Measurements from ENCODE around the gene MIF.
"Not testable (repeated sequence)": the region's sequence is repeated elsewhere in the genome, so short reads cannot be mapped to it uniquely, and the experiment has no call there.

Gene MIF

GRCh38 chr22:23893945-23894709 is at the start of gene MIF:
MIF (plus strand) TSS chr22:23894383; CDS start chr22:23894475, 92 bp downstream.
- peak; percentile 97 for DNase-seq

- no peak for DNase-seq
Observed at GRCh38 chr22:23844739-23845202, 49.4 kb upstream of the MIF start.

GRCh38 chr22:23845265-23846080 is 48.7 kb upstream of the MIF start:
- DNase-seq: no peak

- no peak for DNase-seq
Observed at GRCh38 chr22:23846081-23846469, 48.1 kb upstream of the MIF start.

- DNase-seq: no peak
Observed at GRCh38 chr22:23847310-23847920, 46.8 kb upstream of the MIF start.

- DNase-seq: no peak
Observed at GRCh38 chr22:23847991-23848864, 46.0 kb upstream of the MIF start.

GRCh38 chr22:23849009-23850006 is 44.9 kb upstream of the MIF start:
- peak; percentile 89 for DNase-seq

GRCh38 chr22:23850136-23850611 is 44.0 kb upstream of the MIF start:
- DNase-seq: no peak

GRCh38 chr22:23856721-23857605 is 37.2 kb upstream of the MIF start:
- peak; percentile 43 for DNase-seq

- DNase-seq: peak; percentile 97
Observed at GRCh38 chr22:23857606-23858483, 36.3 kb upstream of the MIF start, which contains the start of gene SLC2A11. SLC2A11 (plus strand) TSS chr22:23857875; CDS start chr22:23858000, 125 bp downstream.

- no peak for DNase-seq
Observed at GRCh38 chr22:23858484-23858815, 35.7 kb upstream of the MIF start.

- no peak for DNase-seq
Observed at GRCh38 chr22:23859201-23859600, 35.0 kb upstream of the MIF start.

- not testable (repeated sequence) for DNase-seq
Observed at GRCh38 chr22:23860187-23860586, 34.0 kb upstream of the MIF start.

GRCh38 chr22:23862103-23862502 is 32.1 kb upstream of the MIF start:
- peak; percentile 44 for DNase-seq

- DNase-seq: not testable (repeated sequence)
Observed at GRCh38 chr22:23864499-23865154, 29.6 kb upstream of the MIF start.

GRCh38 chr22:23868580-23868979 is 25.6 kb upstream of the MIF start:
- DNase-seq: no peak

- no peak for DNase-seq
Observed at GRCh38 chr22:23874871-23875270, 19.3 kb upstream of the MIF start.

GRCh38 chr22:23875801-23876200 is 18.4 kb upstream of the MIF start:
- DNase-seq: no peak

All from stimulated activated CD4-positive, alpha-beta T cell treated with anti-CD3 and anti-CD28 coated beads, Interleukin-15, amount 100 ng/mL, for 24 hours (primary cell).